PC-3 (cell line): Measurements from ENCODE around the gene ONECUT3.

Source experiments
- CTCF ChIP-seq: fragments of 300-600 bp; sonication (generic); conservative IDR thresholded peaks from 2 replicates; pipeline ENCODE4 v1.5.1; 2017; ENCODE audit warnings: antibody characterized with exemption, low read depth, mild to moderate bottlenecking, low read length
- EZH2phosphoT487 ChIP-seq: fragments of 300-600 bp; sonication (generic); IDR thresholded peaks from 2 replicates; pipeline ENCODE4 v1.6.1; 2018; ENCODE audit warnings: mild to moderate bottlenecking, antibody characterized with exemption, low read length, borderline replicate concordance

GRCh38 chr19:1815605-1816529 lies 62.6 kb downstream of the ONECUT3 start:
- no peak for TF ChIP-seq EZH2phosphoT487
- TF ChIP-seq CTCF: no peak
